ENCODE measurements around the gene DLX1.
"Not testable (repeated sequence)": the region's sequence is repeated elsewhere in the genome, so short reads cannot be mapped to it uniquely, and the experiment has no call there.

Gene DLX1

DNA sequence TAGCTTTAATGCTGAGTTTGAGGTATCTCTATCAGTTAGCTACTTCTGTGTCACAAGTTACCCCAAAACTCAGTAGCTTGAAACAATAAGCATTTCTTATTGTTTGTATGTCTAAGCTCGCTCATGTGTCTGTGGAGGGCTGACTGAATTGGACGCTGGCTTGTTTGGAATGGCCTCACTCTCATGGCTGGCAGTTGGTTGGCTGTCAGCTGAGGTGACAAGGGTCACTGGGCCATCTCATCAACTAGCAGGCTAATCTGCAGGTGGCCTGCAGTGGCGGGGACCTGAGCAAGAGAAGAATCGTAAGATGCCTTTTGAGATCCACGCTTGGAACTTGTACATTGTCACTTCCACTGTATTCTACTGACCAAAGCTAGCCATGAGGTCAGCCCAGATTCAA lies 30.8 kb downstream of the DLX1 start:
- H3K4me1 ChIP-seq (ENCODE audit: control insufficient read depth, insufficient read depth, low read length) = peaks cover 10% of the 10 kb centered on the region
- H3K9ac ChIP-seq (ENCODE audit: low read depth, low read length) = no peak overlapping the region
- H3K36me3 ChIP-seq (ENCODE audit: insufficient read depth, low read length) = no peaks in the 10 kb centered on the region
- no peak overlapping the region for H3K4me2 ChIP-seq (ENCODE audit: low read length)
- no peaks in the 10 kb centered on the region for H3K27me3 ChIP-seq (ENCODE audit: control insufficient read depth, insufficient read depth, low read length)
- H3K4me3 ChIP-seq (ENCODE audit: low read length) = no peak overlapping the region
- H3K9me3 ChIP-seq (replicated peaks; ENCODE audit: low read length) = no peaks in the 10 kb centered on the region

- H3K4me2 ChIP-seq (ENCODE audit: low read length) = peak overlapping the region; percentile 45
- peaks cover 16% of the 10 kb centered on the region for H3K4me1 ChIP-seq (ENCODE audit: control insufficient read depth, insufficient read depth, low read length)
- H3K27me3 ChIP-seq (ENCODE audit: control insufficient read depth, insufficient read depth, low read length) = no peaks in the 10 kb centered on the region
- no peaks in the 10 kb centered on the region for H3K36me3 ChIP-seq (ENCODE audit: insufficient read depth, low read length)
- no peaks in the 10 kb centered on the region for H3K9me3 ChIP-seq (replicated peaks; ENCODE audit: low read length)
- H3K9ac ChIP-seq (ENCODE audit: low read depth, low read length) = no peak overlapping the region
- H3K4me3 ChIP-seq (ENCODE audit: low read length) = no peak overlapping the region
These were observed 33.8 kb downstream of the DLX1 start for GRCh38 chr2:172119089-172119488.

GRCh38 chr2:172120118-172120517 lies 34.8 kb downstream of the DLX1 start:
- no peak overlapping the region for H3K4me2 ChIP-seq (ENCODE audit: low read length)
- H3K9me3 ChIP-seq (replicated peaks; ENCODE audit: low read length) = no peaks in the 10 kb centered on the region
- no peak overlapping the region for H3K9ac ChIP-seq (ENCODE audit: low read depth, low read length)
- no peak overlapping the region for H3K4me3 ChIP-seq (ENCODE audit: low read length)
- no peaks in the 10 kb centered on the region for H3K27me3 ChIP-seq (ENCODE audit: control insufficient read depth, insufficient read depth, low read length)
- H3K4me1 ChIP-seq (ENCODE audit: control insufficient read depth, insufficient read depth, low read length) = peaks cover 16% of the 10 kb centered on the region
- no peaks in the 10 kb centered on the region for H3K36me3 ChIP-seq (ENCODE audit: insufficient read depth, low read length)

- H3K4me2 ChIP-seq (ENCODE audit: low read length) = no peak overlapping the region
- no peak overlapping the region for H3K4me3 ChIP-seq (ENCODE audit: low read length)
- H3K27me3 ChIP-seq (ENCODE audit: control insufficient read depth, insufficient read depth, low read length) = no peaks in the 10 kb centered on the region
- no peaks in the 10 kb centered on the region for H3K9me3 ChIP-seq (replicated peaks; ENCODE audit: low read length)
- no peak overlapping the region for H3K9ac ChIP-seq (ENCODE audit: low read depth, low read length)
- H3K36me3 ChIP-seq (ENCODE audit: insufficient read depth, low read length) = no peaks in the 10 kb centered on the region
- H3K4me1 ChIP-seq (ENCODE audit: control insufficient read depth, insufficient read depth, low read length) = no peaks in the 10 kb centered on the region
These were observed 43.2 kb downstream of the DLX1 start for GRCh38 chr2:172128484-172128883.

DNA sequence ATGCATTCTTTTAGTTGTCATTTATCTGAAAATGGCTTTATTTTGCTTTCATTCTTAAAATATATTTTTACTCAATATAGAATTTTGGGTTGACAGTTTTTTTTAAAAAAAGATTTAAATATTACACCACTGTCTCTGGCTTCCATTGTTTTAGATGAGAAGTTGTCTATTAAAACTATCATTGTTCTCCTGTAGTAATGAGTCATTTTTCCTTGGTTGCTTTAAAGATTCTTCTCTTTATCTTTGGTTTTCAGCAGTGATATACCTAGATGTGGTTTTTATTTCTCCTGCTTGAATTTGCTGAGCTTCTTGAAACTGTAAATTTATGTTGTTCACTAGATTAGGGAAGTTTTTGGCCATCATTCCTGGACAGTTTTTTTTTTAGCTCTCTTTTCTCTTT lies 44.1 kb downstream of the DLX1 start:
- H3K9ac ChIP-seq (ENCODE audit: low read depth, low read length) = no peak overlapping the region
- H3K36me3 ChIP-seq (ENCODE audit: insufficient read depth, low read length) = no peaks in the 10 kb centered on the region
- no peak overlapping the region for H3K4me2 ChIP-seq (ENCODE audit: low read length)

DNA sequence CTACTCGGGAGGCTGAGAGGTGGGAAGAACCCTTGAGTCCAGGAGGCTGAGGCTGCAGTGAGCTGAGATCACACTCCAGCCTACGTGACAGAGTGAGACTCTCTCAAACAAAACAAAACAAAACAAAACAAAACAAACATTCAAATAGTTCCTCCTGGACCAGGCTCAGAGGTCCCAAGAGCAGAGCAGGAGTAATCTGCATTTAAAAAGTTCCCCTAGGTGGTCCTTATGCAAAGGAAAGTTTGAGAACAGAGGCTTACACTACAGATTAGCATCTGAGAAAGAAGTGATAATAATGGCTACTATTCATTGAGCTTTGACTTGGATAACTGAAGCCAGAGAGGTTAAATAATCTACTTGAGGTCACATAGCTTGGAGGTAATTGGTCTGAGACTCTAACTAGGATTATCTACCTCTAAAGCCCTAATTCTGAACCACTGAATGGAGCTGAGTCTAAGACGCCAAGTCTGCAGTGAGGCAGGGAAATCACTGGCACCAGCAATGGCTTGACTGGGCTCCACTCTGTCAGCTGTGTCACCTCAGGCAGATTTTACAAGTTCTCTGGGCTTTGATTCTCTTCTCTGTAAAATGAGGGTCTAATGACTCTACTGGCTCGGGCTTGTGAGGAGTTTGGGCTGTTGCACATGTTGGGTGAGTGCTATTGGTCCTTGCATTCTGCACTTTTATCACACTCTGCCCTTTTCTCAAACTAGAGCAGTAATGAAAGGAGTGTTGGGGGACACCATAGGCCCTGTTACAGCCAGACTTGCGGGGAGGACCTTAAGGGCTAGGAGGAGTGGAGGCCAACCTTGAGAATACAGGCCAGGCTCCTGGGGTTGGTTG lies 46.6 kb downstream of the DLX1 start:
- Histone ChIP-seq H3K4me2 (ENCODE audit: low read length) (no peak overlapping the region), H3K9me3 (replicated peaks; ENCODE audit: low read length) (no peaks in the 10 kb centered on the region), H3K4me1 (ENCODE audit: control insufficient read depth, insufficient read depth, low read length) (no peaks in the 10 kb centered on the region), H3K9ac (ENCODE audit: low read depth, low read length) (no peak overlapping the region), H3K4me3 (ENCODE audit: low read length) (no peak overlapping the region), H3K36me3 (ENCODE audit: insufficient read depth, low read length) (no peaks in the 10 kb centered on the region), H3K27me3 (ENCODE audit: control insufficient read depth, insufficient read depth, low read length) (no peaks in the 10 kb centered on the region)

More for the DNA sequence above, 44.1 kb downstream of the DLX1 start:
- no peaks in the 10 kb centered on the region for H3K9me3 ChIP-seq (replicated peaks; ENCODE audit: low read length)
- H3K4me3 ChIP-seq (ENCODE audit: low read length) = no peak overlapping the region
- no peaks in the 10 kb centered on the region for H3K27me3 ChIP-seq (ENCODE audit: control insufficient read depth, insufficient read depth, low read length)
- H3K4me1 ChIP-seq (ENCODE audit: control insufficient read depth, insufficient read depth, low read length) = no peaks in the 10 kb centered on the region

- H3K27me3 ChIP-seq (ENCODE audit: control insufficient read depth, insufficient read depth, low read length) = no peaks in the 10 kb centered on the region
- H3K4me2 ChIP-seq (ENCODE audit: low read length) = no peak overlapping the region
- no peaks in the 10 kb centered on the region for H3K9me3 ChIP-seq (replicated peaks; ENCODE audit: low read length)
- H3K4me1 ChIP-seq (ENCODE audit: control insufficient read depth, insufficient read depth, low read length) = no peaks in the 10 kb centered on the region
- H3K9ac ChIP-seq (ENCODE audit: low read depth, low read length) = no peak overlapping the region
- no peaks in the 10 kb centered on the region for H3K36me3 ChIP-seq (ENCODE audit: insufficient read depth, low read length)
- no peak overlapping the region for H3K4me3 ChIP-seq (ENCODE audit: low read length)
These were observed 49.0 kb downstream of the DLX1 start for GRCh38 chr2:172134270-172134669.

- no peak overlapping the region for H3K4me3 ChIP-seq (ENCODE audit: low read length)
These were observed 50.1 kb downstream of the DLX1 start for GRCh38 chr2:172135446-172135845.

DNA sequence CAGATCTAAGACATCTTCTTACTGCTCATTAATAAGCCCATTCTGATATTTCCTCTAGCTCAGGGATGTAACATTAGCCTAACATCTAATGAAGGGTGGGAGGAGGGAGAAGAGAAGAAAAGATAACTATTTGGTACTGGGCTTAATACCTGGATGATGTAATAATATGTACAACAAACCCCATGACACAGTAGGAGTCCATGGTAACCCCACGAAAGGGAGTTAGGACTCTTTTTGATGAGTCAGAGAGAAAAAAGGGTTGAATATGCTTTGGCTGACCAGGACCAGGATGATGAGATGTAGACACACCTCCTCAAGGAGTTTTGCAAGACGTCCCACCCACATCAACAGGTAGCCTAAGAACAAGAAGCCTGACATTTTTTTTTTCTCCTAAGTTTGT lies 51.8 kb downstream of the DLX1 start:
- Histone ChIP-seq H3K9me3 (replicated peaks; ENCODE audit: low read length) (no peaks in the 10 kb centered on the region), H3K4me3 (ENCODE audit: low read length) (no peak overlapping the region), H3K36me3 (ENCODE audit: insufficient read depth, low read length) (no peaks in the 10 kb centered on the region), H3K4me2 (ENCODE audit: low read length) (no peak overlapping the region), H3K27me3 (ENCODE audit: control insufficient read depth, insufficient read depth, low read length) (no peaks in the 10 kb centered on the region), H3K9ac (ENCODE audit: low read depth, low read length) (no peak overlapping the region), H3K4me1 (ENCODE audit: control insufficient read depth, insufficient read depth, low read length) (no peaks in the 10 kb centered on the region)

More at GRCh38 chr2:172135446-172135845, 50.1 kb downstream of the DLX1 start:
- Histone ChIP-seq H3K27me3 (ENCODE audit: control insufficient read depth, insufficient read depth, low read length) (no peaks in the 10 kb centered on the region), H3K9ac (ENCODE audit: low read depth, low read length) (no peak overlapping the region), H3K4me1 (ENCODE audit: control insufficient read depth, insufficient read depth, low read length) (no peaks in the 10 kb centered on the region), H3K36me3 (ENCODE audit: insufficient read depth, low read length) (no peaks in the 10 kb centered on the region), H3K4me2 (ENCODE audit: low read length) (no peak overlapping the region), H3K9me3 (replicated peaks; ENCODE audit: low read length) (no peaks in the 10 kb centered on the region)

- Histone ChIP-seq H3K27me3 (ENCODE audit: control insufficient read depth, insufficient read depth, low read length) (no peaks in the 10 kb centered on the region), H3K36me3 (ENCODE audit: insufficient read depth, low read length) (no peaks in the 10 kb centered on the region), H3K9me3 (replicated peaks; ENCODE audit: low read length) (no peaks in the 10 kb centered on the region), H3K4me2 (ENCODE audit: low read length) (no peak overlapping the region), H3K9ac (ENCODE audit: low read depth, low read length) (no peak overlapping the region), H3K4me3 (ENCODE audit: low read length) (no peak overlapping the region), H3K4me1 (ENCODE audit: control insufficient read depth, insufficient read depth, low read length) (no peaks in the 10 kb centered on the region)
These were observed 52.6 kb downstream of the DLX1 start for GRCh38 chr2:172137943-172138342.

- H3K4me3 ChIP-seq (ENCODE audit: low read length); H3K9me3 ChIP-seq (replicated peaks; ENCODE audit: low read length); H3K4me2 ChIP-seq (ENCODE audit: low read length); H3K9ac ChIP-seq (ENCODE audit: low read depth, low read length); H3K27me3 ChIP-seq (ENCODE audit: control insufficient read depth, insufficient read depth, low read length); H3K36me3 ChIP-seq (ENCODE audit: insufficient read depth, low read length); H3K4me1 ChIP-seq (ENCODE audit: control insufficient read depth, insufficient read depth, low read length): not testable (repeated sequence)
These were observed 53.4 kb downstream of the DLX1 start for GRCh38 chr2:172138727-172139126.

All from skeletal muscle satellite cell (primary cell).